ENCODE measurements around the gene UNC45B. TPM values are rescaled to one million over a fixed set of nuclear protein-coding genes. Genes with fewer than 3 reads are reported as not detected.

Gene UNC45B
- polyA plus RNA-seq, 1 of the 3 experiments (the other 2 are of a cell fraction) = not detected

DNA sequence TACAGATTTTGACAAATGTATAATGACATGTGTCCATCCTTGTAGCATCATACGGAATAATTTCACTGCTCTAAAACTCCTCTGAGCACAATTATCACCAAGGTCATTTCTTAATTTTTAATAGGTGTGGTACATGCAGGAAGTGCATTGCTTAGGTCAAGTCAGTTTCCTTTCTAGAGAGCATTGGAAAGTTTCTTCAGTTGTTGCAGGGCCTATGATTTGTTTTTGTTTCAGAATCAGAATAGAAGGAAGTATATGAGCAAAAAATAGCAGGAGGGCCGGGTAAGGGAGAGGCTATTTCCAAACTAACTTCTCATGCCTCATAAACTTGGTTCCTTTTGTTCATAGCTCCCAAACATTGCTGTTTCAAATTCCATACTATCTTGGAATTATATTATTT is 71.3 kb downstream of the UNC45B start:
- ChIA-PET POLR2A (no interaction called here), CTCF (no interaction called here)
- H3K36me3 ChIP-seq (replicated peaks in 1 of 2; ENCODE audit: control insufficient read depth in 1 of 2, insufficient read depth in 2 of 2, low read length in 1 of 2) = no peaks in the 10 kb centered on the region
- no peaks in the 10 kb centered on the region for H3K79me2 ChIP-seq (ENCODE audit: insufficient read depth)
- DNase-seq = no peak
- peaks cover 40% of the 10 kb centered on the region for H3K27me3 ChIP-seq (ENCODE audit: insufficient read depth)
- no peak overlapping the region for H3K27ac ChIP-seq (ENCODE audit: low read depth in 2 of 2, low read length in 1 of 2)
- H3K9ac ChIP-seq = no peak overlapping the region
- H3K9me3 ChIP-seq = no peaks in the 10 kb centered on the region
- H3K4me1 ChIP-seq (ENCODE audit: control insufficient read depth in 1 of 2, insufficient read depth in 2 of 2, low read depth in 1 of 2, low read length in 1 of 2) = no peaks in the 10 kb centered on the region
- TF ChIP-seq, protein P1, sequence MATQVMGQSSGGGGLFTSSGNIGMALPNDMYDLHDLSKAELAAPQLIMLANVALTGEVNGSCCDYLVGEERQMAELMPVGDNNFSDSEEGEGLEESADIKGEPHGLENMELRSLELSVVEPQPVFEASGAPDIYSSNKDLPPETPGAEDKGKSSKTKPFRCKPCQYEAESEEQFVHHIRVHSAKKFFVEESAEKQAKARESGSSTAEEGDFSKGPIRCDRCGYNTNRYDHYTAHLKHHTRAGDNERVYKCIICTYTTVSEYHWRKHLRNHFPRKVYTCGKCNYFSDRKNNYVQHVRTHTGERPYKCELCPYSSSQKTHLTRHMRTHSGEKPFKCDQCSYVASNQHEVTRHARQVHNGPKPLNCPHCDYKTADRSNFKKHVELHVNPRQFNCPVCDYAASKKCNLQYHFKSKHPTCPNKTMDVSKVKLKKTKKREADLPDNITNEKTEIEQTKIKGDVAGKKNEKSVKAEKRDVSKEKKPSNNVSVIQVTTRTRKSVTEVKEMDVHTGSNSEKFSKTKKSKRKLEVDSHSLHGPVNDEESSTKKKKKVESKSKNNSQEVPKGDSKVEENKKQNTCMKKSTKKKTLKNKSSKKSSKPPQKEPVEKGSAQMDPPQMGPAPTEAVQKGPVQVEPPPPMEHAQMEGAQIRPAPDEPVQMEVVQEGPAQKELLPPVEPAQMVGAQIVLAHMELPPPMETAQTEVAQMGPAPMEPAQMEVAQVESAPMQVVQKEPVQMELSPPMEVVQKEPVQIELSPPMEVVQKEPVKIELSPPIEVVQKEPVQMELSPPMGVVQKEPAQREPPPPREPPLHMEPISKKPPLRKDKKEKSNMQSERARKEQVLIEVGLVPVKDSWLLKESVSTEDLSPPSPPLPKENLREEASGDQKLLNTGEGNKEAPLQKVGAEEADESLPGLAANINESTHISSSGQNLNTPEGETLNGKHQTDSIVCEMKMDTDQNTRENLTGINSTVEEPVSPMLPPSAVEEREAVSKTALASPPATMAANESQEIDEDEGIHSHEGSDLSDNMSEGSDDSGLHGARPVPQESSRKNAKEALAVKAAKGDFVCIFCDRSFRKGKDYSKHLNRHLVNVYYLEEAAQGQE (IDR thresholded peaks at IDR 0.05; ENCODE audit: low read depth, low read length) = no peak
- no peak for TF ChIP-seq ELF1 (IDR thresholded peaks at IDR 0.05)
- no peaks in the 10 kb centered on the region for H3F3A ChIP-seq (replicated peaks; ENCODE audit: insufficient read depth)
- WGBS (ENCODE audit: low lambda C conversion rate) = 7% methylated on average over 2 of the region's 2 CpGs
- no peak overlapping the region for H3K4me3 ChIP-seq (ENCODE audit: low read depth in 2 of 2, low read length in 1 of 2)
- no peak overlapping the region for H3K4me2 ChIP-seq
- no peaks in the 10 kb centered on the region for H4K20me1 ChIP-seq (ENCODE audit: insufficient read depth)
- H2AFZ ChIP-seq (ENCODE audit: low read depth) = no peak overlapping the region
- H3K9me2 ChIP-seq = no peaks in the 10 kb centered on the region

DNA sequence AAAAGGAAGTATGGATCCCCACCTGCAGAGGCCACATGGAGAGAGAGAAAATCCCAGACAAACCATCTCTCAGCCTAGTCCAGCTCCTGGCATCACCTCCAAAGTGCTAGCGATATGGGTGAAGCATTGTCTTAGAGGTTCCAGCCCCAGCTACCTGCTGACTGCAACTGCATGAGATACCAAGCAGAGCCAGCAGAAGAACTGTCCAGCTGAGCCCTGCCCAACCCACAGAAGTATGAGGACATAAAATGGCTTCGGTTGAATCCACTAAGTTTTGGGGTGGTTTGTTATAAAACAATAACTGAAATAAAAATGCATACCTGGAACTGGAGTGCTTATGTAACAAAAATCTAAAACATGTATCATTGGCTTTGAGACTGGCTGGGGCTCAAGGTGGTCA is 74.8 kb downstream of the UNC45B start:
- ChIA-PET CTCF (no interaction called here), POLR2A (no interaction called here)
- DNase-seq = no peak
- Histone ChIP-seq H3K9me3 (no peaks in the 10 kb centered on the region), H4K20me1 (ENCODE audit: insufficient read depth) (no peaks in the 10 kb centered on the region), H3F3A (replicated peaks; ENCODE audit: insufficient read depth) (no peaks in the 10 kb centered on the region), H3K4me3 (ENCODE audit: low read depth in 2 of 2, low read length in 1 of 2) (no peak overlapping the region), H3K27ac (ENCODE audit: low read depth in 2 of 2, low read length in 1 of 2) (no peak overlapping the region), H3K36me3 (replicated peaks in 1 of 2; ENCODE audit: control insufficient read depth in 1 of 2, insufficient read depth in 2 of 2, low read length in 1 of 2) (no peaks in the 10 kb centered on the region), H3K27me3 (ENCODE audit: insufficient read depth) (peaks cover 48% of the 10 kb centered on the region), H2AFZ (ENCODE audit: low read depth) (no peak overlapping the region), H3K79me2 (ENCODE audit: insufficient read depth) (no peaks in the 10 kb centered on the region), H3K9me2 (no peaks in the 10 kb centered on the region), H3K9ac (no peak overlapping the region), H3K4me1 (ENCODE audit: control insufficient read depth in 1 of 2, insufficient read depth in 2 of 2, low read depth in 1 of 2, low read length in 1 of 2) (no peaks in the 10 kb centered on the region), H3K4me2 (no peak overlapping the region)
- TF ChIP-seq FOSL2 (IDR thresholded peaks at IDR 0.05; ENCODE audit: borderline replicate concordance, low read depth) (no peak), FOXM1 (IDR thresholded peaks at IDR 0.05; ENCODE audit: low read depth) (no peak), TCF12 (IDR thresholded peaks at IDR 0.05) (no peak), MXI1 (IDR thresholded peaks at IDR 0.05; ENCODE audit: low read depth, low read length) (no peak), RCOR1 (IDR thresholded peaks at IDR 0.05; ENCODE audit: low read length) (no peak), SIN3A (IDR thresholded peaks at IDR 0.05; ENCODE audit: borderline replicate concordance, low read depth, low read length) (no peak), SMC3 (IDR thresholded peaks at IDR 0.05; ENCODE audit: low read depth, low read length) (no peak)
- TF ChIP-seq, protein P1 (IDR thresholded peaks at IDR 0.05; ENCODE audit: low read depth, low read length) = no peak
- WGBS (ENCODE audit: low lambda C conversion rate) = 19% methylated on average over 2 of the region's 2 CpGs
